Tibial nerve (tissue), 3 donors: Measurements from ENCODE around the gene ABTB1.

ENCODE experiments used
- POLR2A ChIP-seq, 2 donors: fragments of 450-650 bp; IDR thresholded peaks; one replicate each; pipeline ENCODE4 v1.6.1; 2017; ENCODE audit warnings: antibody characterized with exemption in 2 of 2, mild to moderate bottlenecking in 2 of 2, moderate library complexity in 2 of 2
- TF ChIP-seq, protein P1 (sequence below), 5 experiments: fragments of 200-600 bp in 3 of 5; fragments of 450-650 bp in 2 of 5; sonication (generic) in 3 of 5; IDR thresholded peaks; one replicate each; pipeline ENCODE4 v1.5.1; 2016 to 2019; ENCODE audit warnings: antibody characterized with exemption in 5 of 5, mild to moderate bottlenecking in 3 of 5, moderate library complexity in 2 of 5

DNA sequence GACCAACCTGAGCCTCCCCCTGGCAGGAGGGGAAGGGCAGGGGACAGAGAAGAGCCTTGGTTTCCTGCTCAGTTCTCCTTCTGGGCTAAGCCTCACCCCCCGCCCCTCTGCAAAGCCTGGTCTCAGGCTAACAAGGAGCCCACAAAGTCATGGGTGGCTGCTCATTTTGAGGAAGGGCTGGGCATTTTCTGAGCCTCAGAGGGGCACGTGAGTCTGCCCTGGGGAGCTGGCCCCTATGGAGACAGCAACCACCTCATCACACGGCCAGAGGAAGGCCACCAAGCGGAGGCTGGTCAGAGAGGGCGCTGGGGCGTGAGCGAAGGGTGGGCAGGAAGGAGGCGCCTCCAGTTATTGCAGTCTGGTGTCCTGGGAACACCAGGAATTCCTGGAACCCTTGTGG lies 18.7 kb downstream of the ABTB1 start:
- TF ChIP-seq, protein P1, sequence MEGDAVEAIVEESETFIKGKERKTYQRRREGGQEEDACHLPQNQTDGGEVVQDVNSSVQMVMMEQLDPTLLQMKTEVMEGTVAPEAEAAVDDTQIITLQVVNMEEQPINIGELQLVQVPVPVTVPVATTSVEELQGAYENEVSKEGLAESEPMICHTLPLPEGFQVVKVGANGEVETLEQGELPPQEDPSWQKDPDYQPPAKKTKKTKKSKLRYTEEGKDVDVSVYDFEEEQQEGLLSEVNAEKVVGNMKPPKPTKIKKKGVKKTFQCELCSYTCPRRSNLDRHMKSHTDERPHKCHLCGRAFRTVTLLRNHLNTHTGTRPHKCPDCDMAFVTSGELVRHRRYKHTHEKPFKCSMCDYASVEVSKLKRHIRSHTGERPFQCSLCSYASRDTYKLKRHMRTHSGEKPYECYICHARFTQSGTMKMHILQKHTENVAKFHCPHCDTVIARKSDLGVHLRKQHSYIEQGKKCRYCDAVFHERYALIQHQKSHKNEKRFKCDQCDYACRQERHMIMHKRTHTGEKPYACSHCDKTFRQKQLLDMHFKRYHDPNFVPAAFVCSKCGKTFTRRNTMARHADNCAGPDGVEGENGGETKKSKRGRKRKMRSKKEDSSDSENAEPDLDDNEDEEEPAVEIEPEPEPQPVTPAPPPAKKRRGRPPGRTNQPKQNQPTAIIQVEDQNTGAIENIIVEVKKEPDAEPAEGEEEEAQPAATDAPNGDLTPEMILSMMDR (IDR thresholded peaks at IDR 0.05): no peak
- no peak for TF ChIP-seq POLR2A (IDR thresholded peaks at IDR 0.05)
